Measurements from ENCODE around the gene TP53. TPM values are rescaled to one million over a fixed set of nuclear protein-coding genes. Genes with fewer than 3 reads are reported as not detected.

TP53 gene
- total and polyA plus RNA-seq, 12 donors, result 7.9 to 29.1 (median 12.6) TPM

- no peaks in the 10 kb centered on the region for H3K4me1 ChIP-seq
- intact Hi-C loops (cut with DNase I), result loop anchor here in 1 of 10 donors (10.0 kb wide), 1 partner anchor 61 kb away; the partner anchor contains the start of gene SHBG
- DNase-seq (no peak), ATAC-seq (no peak)
- H3K36me3 ChIP-seq, result peaks cover 0 to 50% (median 0%) of the 10 kb centered on the region in 9 donors
- H3K27ac ChIP-seq, result no peak overlapping the region
- H3K9me3 ChIP-seq, result no peaks in the 10 kb centered on the region
- H3K4me3 ChIP-seq, result no peak overlapping the region
- 95 to 96% methylated on average over 10 of the region's 10 CpGs for WGBS, 2 donors
- no peak for TF ChIP-seq CTCF (IDR thresholded peaks at IDR 0.05)
- H3K27me3 ChIP-seq, result no peaks in the 10 kb centered on the region
Measured at GRCh38 chr17:7695586-7695985, 8.3 kb upstream of the TP53 start.

DNA sequence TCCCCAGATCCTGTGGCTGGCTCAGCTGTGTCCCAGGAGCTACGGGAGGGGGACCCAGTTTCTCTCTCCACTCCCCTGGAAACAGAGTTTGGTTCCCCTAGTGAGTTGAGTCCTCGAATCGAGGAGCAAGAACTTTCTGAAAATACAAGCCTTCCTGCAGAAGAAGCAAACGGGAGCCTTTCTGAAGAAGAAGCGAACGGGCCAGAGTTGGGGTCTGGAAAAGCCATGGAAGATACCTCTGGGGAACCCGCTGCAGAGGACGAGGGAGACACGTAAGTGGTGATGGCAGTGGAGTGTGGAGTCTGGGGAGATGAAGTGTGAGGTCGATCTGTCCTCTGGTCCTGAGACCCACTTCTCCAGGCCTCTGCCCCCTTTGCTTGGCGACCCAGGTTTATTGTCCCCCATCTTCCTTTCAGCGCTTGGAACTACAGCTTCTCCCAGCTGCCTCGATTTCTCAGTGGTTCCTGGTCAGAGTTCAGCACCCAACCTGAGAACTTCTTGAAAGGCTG, 1.6 kb upstream of the TP53 start:
- H3K27ac ChIP-seq, result peak overlapping the region in 9 of 10 donors; percentile 35 to 97 (median 77)
- no peaks in the 10 kb centered on the region for H3K9me3 ChIP-seq
- peaks cover 0 to 31% (median 0%) of the 10 kb centered on the region in 9 donors for H3K36me3 ChIP-seq
- H3K27me3 ChIP-seq, result no peaks in the 10 kb centered on the region
- no peak for ATAC-seq
- no peak for TF ChIP-seq CTCF (IDR thresholded peaks at IDR 0.05)
- intact Hi-C loops (cut with DNase I), result loop anchor here in 7 of 10 donors (1.0 to 10.0 kb wide), 8 partner anchors 37 to 334 kb away; partner anchors contain the start of genes SHBG (in 5 of the 7), MPDU1 (in 2 of the 7), ATP1B2 (in 1 of the 7) and FXR2 (in 1 of the 7)
- H3K4me1 ChIP-seq, result peaks cover 6 to 36% (median 25%) of the 10 kb centered on the region in 9 donors
- H3K4me3 ChIP-seq, result peak overlapping the region; percentile 45 to 95 (median 78)
- no peak for DNase-seq
- 12 to 15% methylated on average over 13 of the region's 13 CpGs for WGBS, 2 donors

DNA sequence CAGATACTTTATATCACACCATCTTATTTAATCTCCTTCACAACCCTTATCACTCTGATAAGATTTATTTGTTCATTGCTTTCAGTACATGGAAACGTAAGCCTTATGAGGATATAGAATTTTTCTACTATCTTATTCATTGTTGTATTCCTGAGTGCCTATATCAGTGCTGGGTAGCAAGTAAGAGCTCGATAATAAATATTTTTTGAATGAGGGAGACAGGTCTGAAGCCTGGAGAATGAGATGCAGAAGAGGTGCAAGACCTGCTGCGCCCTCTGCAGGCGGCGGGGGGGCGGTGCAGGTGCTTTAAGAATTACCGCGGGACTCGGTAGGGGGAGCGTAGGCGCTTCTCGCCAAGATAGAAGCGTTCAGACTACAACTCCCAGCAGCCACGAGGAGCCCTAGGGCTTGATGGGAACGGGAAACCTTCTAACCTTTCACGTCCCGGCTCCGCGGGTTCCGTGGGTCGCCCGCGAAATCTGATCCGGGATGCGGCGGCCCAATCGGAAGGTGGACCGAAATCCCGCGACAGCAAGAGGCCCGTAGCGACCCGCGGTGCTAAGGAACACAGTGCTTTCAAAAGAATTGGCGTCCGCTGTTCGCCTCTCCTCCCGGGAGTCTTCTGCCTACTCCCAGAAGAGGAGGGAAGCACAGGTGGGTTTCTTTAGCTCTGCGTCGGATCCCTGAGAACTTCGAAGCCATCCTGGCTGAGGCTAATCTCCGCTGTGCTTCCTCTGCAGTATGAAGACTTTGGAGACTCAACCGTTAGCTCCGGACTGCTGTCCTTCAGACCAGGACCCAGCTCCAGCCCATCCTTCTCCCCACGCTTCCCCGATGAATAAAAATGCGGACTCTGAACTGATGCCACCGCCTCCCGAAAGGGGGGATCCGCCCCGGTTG, 868 bp upstream of the TP53 start, which contains the start of gene WRAP53:
TSS of gene WRAP53 (plus strand) at position 570 of the 900 bp plus-strand sequence. CDS start at position 742, 172 bp downstream.
- DNase-seq (peak; percentile 94 to 98), ATAC-seq (peak; percentile 93 to 96 (median 95))
- H3K4me3 ChIP-seq, result peak within 1 kb of the TSS; percentile 68 to 97 (median 80)
- peak in 8 of 9 donors; percentile 97 to 100 (median 100) for TF ChIP-seq CTCF (IDR thresholded peaks at IDR 0.05)
- 0 to 1% methylated on average over 51 of the region's 51 CpGs for WGBS, 2 donors
- intact Hi-C loops (cut with DNase I), result loop anchor here in 8 of 10 donors (1.0 to 10.0 kb wide), 11 partner anchors 36 to 333 kb away; partner anchors contain the start of genes SHBG (in 5 of the 8), FXR2 (in 2 of the 8), MPDU1 (in 2 of the 8) and SAT2 (in 2 of the 8)
- peak within 1 kb of the TSS; percentile 84 to 97 (median 94) for H3K27ac ChIP-seq
- peaks cover 6 to 36% (median 25%) of the 10 kb centered on the region in 9 donors for H3K4me1 ChIP-seq
- no peaks in the 10 kb centered on the region for H3K27me3 ChIP-seq
- no peaks in the 10 kb centered on the region for H3K9me3 ChIP-seq
- peaks cover 0 to 30% (median 0%) of the 10 kb centered on the region in 9 donors for H3K36me3 ChIP-seq
